ENCODE measurements around the gene RBMS3.

- TF ChIP-seq POLR2A (IDR thresholded peaks at IDR 0.05; ENCODE audit: low read length) = no peak
- no peak for TF ChIP-seq GATA1 (IDR thresholded peaks at IDR 0.05; ENCODE audit: low read depth, low read length)
These were observed 669.2 kb downstream of the RBMS3 start for GRCh38 chr3:29949940-29950616.

All from erythroblast (primary cell).